GM12874 (cell line): Measurements from ENCODE around the gene ARPC2.

Source experiments
- TF ChIP-seq, protein P1 (sequence below): IDR thresholded peaks from 2 replicates; pipeline ENCODE4 v1.5.1; 2011; ENCODE audit warnings: low read depth, mild to moderate bottlenecking, control low read depth, low read length, moderate library complexity; ENCODE audit not compliant: insufficient read depth

ARPC2 gene

DNA sequence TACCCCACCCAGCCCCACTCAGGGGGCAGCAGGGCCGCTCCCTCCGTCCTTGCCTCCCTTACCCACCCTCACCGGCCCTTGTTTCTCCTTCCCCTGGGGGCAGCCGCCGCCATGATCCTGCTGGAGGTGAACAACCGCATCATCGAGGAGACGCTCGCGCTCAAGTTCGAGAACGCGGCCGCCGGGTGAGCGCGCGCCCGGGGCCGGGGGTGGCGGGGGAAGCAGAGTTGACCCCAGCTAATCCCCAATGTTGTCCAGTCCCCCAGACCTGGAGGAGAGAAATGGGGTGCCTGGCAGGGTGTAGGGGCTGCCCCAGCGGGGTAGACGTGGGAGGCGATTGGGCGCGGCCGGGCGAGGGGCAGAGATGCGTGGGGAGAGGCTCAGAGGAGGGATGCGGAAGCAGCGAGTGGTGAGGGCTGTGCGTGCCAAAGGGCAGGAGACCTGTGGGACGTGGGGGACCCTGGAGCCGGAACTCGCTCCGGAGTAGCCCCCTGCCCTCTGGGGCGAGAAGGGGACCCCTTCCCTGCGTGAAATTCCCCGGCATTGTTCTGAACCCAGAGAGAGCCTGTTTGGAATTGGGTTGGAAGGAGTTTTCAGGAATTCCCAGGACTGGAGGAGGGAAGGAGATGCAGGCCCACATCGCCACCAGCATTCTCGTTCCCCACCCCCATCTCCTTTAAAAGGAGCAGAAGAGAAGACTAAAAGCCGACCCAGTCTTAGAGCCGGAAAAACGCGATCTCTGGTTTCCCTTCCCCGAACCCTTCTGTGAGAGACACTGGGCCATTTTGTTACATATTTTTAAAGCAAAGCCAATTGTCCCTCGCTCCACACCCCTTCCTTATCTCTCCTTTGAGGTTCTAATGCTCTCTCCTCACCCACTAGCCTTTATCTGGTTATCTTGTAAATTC is 625 bp downstream of the ARPC2 start:
- TF ChIP-seq, protein P1, sequence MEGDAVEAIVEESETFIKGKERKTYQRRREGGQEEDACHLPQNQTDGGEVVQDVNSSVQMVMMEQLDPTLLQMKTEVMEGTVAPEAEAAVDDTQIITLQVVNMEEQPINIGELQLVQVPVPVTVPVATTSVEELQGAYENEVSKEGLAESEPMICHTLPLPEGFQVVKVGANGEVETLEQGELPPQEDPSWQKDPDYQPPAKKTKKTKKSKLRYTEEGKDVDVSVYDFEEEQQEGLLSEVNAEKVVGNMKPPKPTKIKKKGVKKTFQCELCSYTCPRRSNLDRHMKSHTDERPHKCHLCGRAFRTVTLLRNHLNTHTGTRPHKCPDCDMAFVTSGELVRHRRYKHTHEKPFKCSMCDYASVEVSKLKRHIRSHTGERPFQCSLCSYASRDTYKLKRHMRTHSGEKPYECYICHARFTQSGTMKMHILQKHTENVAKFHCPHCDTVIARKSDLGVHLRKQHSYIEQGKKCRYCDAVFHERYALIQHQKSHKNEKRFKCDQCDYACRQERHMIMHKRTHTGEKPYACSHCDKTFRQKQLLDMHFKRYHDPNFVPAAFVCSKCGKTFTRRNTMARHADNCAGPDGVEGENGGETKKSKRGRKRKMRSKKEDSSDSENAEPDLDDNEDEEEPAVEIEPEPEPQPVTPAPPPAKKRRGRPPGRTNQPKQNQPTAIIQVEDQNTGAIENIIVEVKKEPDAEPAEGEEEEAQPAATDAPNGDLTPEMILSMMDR: no peak

GRCh38 chr2:218218268-218219185 is 1.5 kb downstream of the ARPC2 start:
- TF ChIP-seq, protein P1: no peak

- TF ChIP-seq, protein P1: no peak
These were observed 2.9 kb downstream of the ARPC2 start for GRCh38 chr2:218219934-218220333.

GRCh38 chr2:218221000-218221399 is 4.0 kb downstream of the ARPC2 start:
- TF ChIP-seq, protein P1: no peak

- TF ChIP-seq, protein P1: no peak
These were observed 6.1 kb downstream of the ARPC2 start for GRCh38 chr2:218223046-218223445.

DNA sequence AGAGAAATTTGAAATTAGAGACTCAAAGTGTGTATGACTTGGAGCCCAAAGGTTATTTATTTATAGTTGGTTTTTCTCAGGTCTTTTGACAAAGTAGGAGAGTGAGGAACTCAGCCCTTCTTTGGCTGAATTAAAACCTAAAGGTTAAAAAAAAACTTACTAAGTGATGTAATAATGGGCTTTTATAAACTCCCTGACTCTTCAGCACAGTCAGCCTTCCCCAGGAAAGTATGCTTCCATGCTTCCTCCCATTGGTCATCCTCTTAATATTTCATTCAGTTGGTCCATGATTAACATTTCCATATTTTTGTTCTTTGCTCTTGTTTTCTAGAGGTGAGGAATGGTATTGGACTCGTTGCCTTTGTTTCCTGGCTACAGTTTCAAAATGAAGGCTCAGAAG is 7.2 kb downstream of the ARPC2 start:
- TF ChIP-seq, protein P1: no peak

GRCh38 chr2:218226903-218227302 is 9.9 kb downstream of the ARPC2 start:
- TF ChIP-seq, protein P1: no peak
